Activated gamma-delta T cell (primary cell): ENCODE measurements around the gene LRMDA.

ENCODE experiments used
- DNase-seq: peaks from one replicate; lab custom pipeline; 2025; lab: John Stamatoyannopoulos, UW
- total RNA-seq, 2 donors: gene quantifications; one replicate each; lab custom pipeline; 2026; lab: John Stamatoyannopoulos, UW

LRMDA gene
- total RNA-seq, result 0 to 0.52 reads per million in 2 donors

DNA sequence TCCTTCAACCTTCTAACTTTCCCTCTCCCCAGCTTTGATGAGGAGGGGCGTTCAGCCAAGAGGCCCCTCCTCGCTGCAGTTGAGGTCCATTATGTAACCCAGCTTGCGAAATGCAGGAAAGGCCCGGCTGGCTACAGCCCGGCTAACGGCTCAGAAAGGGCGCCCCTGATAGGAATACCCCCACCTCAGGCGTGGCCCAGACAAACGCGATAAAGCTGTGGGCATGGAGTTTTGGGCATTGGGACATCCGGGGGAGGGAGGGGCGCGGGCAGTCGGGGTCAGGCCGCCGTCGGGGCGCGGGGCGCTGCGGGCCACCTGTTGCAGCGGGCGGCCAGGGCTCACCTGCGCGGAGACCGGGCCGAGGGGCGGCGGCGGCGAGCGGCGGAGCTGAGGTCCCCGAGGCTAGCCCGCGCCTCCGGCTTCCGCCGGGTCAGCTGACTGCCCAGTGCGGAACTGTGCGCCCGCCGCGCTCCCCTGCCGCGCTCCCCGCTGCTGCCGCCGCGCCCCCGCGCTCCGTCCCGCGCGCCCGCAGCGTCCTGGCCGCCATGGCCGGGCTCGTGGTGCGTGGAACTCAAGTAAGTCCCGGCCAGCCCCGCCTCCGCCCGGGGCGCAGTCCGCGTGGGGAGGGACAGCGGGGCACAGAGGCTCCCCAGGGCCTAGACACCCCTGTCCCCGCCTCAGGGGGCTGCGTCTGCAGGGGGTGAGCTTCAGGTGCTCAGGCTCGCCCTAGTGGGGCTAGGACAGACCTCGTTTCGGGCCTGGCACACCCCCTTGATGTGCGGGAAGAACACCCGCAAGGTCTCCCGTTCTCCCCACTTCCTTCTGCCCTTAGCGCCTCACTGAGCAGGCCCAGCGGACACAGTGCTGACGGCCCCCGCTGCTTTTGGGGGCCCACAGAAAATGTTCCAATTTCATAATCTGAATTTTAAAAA is at the start of gene LRMDA:
LRMDA (plus strand) TSS at position 445 of the 932 bp plus-strand sequence.
- no peak for DNase-seq

DNA sequence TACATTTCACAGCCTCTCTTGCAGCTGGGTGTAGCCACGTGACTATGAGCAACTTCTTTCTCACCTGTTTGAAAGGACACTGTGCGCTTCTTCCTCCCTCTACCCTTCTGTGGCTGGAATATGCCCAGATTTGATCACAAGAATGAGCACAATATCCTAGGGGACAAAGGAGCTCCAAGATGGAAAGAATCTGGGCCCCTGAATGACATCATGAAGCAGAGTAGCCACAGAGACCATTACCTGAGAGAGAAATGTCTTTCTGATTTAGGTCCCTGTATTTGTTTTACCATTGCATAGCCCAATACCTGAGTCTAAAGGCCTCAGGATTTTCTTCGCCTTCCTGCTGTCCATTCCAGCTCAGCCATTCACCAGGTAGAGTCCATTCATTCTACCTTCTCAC is 45.3 kb upstream of the LRMDA start:
- DNase-seq, result no peak

DNA sequence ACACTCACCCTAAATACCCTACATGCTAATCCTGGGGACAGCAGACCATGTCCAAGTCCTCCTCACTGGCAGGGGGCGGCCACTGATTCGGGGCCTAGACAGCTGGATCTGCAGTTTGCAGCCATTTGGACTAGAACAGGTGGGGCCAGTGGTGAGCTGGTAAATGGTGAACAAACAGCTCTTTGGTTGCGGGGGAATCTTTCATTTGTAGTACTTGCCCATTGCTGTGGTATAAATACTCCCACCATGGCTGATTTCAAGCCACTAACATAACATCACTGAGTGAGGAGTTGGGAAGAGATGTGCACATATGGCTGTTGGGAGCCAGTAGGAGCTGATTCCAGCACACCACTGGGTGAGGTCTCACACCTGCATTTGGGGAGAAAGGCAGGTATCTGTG is 43.3 kb upstream of the LRMDA start:
- no peak for DNase-seq

DNA sequence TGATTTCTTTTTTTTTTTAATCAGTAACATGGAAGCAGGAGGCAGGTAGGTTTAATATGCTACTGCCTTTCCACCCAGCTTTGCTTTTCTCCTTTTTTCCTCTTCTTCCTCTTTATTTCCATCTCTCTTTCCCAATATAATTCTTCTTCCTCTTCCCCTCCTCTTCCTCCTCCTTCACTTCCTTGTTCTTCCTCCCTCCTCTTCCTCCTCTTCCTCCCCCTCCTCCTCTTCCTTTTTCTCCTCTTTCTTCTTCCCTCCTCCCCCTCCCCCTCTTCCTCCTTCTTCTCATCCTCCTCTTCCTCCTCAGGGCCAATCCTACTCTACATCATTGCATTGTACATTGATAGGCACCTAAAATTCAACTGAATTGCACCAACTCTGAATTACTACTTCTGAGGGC is 41.2 kb upstream of the LRMDA start:
- DNase-seq, result no peak

DNA sequence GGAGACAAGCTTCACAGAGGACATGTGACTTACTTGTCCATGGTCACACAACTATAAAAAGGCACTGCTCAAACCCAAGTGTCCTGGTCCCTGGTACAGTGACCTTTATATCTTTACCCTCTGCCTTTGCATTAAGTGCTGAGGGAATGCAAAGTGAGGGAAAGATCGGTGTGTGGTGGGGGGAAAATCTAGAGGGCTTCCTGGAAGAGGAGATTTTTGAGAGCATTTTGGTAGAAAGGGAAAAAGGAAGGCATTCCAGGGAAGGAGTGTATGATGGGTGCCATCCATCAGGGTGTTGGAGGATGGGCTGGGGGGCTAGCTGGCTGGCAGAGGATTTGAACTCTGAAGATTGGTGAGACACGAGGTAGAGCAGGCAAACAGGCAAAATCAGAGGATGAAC is 39.2 kb upstream of the LRMDA start:
- DNase-seq, result no peak

DNA sequence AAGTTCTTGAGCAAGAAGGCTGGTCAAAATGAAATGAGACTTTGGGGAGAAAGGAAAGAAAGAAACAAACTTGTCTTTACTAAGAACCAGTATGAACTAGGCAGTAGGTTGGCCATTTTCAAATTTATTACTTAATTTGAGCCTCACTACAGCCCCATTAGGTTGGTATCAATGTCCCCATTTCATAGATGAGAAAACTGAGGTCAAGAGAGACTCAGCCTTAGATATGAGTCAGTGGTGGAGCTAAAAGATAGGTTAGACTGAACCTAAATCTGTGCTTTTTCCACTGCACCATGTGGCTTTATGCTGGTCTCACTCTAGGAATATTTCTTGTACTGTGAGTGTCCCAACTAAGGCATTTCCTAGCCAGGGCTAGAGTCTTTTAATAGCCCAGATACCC is 38.7 kb upstream of the LRMDA start:
- no peak for DNase-seq

DNA sequence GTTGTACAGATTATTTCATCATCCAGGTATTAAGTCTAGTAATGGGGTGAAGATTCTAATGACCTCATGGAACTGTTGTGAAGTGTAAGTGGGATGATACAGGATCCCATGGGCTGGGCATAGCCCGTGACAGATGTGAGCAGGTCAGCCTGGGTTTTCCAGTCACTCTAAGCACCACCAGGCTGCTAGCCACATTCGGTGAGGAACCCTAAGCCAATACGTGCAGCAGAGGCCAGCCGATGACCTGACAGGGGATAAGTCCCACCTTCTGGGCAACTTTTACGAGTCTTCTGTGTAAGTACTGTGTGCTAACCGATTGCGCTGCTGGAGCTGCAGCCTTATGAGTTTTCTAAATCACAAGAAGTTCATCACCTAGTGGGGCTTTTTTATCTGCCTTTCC is 37.2 kb upstream of the LRMDA start:
- DNase-seq, result no peak

DNA sequence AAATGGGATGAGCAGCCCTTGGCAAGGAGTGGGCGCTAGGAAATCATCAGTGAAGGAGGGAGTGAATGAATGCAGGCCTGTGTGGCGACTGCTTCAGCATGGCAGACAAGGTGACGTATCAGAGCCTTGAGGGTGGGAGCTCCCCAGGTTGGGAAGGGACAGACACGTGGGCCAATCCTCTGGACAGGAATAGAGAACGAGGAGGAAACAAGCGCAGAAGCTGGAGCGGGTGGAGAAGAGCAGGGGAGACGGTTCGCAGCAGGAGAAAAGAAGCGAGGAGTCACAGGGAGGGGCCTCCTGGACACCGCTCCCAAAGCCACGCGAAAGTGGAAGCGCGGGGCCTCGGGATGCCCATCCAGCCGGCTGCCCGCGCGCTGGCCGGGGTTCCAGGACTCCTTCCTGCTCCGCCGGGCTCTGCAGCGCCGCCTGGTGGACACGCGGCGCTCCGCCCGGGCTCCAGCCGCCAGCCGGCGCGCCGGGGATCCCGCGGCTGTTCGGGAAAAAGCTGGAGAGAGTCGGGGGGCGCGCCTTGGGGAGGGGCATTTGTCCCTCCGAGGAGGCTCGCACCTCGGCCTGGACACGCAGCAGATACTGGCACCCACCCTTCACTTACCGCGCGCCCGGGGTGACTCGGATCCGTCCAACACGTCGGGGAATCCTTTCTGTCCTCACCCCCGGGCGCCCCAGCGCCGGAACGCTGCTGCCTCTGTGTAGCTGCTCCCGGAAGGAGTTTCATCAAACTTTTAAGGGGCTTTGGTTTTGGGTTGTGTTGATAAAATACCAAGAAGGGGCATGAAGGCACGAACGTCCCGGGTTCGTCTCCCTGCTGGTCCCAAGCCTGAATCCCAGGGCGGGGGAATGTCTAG is 36.1 kb upstream of the LRMDA start:
- no peak for DNase-seq

DNA sequence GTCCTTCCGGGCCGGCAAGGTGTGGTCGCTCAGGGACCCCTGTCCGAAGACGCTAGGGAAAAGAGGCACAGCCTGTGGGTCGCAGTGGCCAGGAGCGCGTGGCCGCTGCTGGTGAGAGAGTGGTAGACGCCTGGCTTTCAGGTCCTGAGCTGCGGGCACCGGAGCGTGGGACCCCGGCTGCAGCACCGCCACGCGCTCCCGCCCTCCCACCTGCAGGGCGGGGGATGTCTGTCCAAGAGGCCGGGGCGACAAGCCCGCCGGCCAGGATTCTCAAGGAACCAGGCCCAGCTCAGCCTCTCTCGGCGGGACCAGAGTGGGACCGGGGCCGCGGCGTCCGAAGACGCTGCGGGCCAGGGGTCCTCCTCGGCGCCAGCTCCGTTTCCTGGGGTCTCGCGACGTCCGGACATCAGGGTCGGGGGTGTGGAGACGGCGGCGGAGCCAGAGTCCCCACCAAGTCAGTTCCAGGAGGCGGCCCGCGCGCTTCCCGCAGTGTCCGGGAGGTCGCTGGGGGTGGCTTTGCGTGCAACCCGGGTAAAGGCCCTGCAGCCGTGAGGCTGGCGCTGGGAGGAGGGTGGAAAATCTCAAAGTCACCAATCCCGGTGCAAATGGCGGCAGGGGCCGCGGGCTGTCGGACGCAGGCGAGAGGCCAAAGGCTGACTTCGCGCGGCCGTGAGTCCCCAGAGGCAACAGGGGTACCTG is 35.3 kb upstream of the LRMDA start:
- DNase-seq, result no peak

DNA sequence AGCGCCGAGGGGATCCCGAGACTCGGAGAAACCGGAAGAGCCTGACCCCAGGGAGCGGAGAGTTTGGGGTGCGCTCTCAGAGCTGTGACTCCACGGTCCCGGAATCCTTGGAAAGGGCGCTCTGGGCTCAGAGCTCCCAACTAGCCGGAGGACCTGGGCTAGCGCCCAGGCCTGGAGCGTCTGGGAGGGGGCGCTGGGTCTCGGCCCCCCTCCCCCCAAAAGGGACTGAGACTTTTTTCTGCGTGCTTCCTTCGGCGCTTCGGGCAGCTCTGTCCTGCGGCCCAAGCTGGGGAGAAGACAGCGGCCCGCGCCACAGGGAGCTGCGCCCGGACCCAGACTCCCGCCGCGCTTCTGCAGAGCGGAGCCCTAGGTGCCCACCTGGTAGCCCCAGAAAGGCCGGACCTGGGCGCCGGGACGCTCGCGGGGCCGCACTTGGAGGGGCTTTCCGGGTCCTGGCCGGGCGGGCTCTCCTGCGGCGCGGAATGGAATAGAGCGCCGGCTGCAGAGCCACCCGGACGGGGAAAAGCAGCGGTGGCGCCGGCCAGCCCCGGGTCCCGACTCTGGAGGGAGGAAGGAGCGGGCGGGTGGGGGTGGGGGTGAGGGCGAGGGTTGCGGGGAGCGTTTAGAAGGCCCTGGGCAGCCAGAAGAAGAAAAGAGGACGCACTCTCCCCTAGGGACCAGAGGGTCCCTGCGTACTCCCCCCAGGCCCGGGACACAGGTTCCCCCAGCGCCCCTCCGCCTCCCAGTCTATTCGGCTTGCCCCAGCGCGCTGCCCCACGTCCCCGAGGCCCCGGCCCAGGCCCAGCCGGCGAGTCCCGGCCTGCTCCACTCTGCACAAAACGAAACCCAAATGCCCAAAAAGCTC is 34.6 kb upstream of the LRMDA start:
- no peak for DNase-seq

DNA sequence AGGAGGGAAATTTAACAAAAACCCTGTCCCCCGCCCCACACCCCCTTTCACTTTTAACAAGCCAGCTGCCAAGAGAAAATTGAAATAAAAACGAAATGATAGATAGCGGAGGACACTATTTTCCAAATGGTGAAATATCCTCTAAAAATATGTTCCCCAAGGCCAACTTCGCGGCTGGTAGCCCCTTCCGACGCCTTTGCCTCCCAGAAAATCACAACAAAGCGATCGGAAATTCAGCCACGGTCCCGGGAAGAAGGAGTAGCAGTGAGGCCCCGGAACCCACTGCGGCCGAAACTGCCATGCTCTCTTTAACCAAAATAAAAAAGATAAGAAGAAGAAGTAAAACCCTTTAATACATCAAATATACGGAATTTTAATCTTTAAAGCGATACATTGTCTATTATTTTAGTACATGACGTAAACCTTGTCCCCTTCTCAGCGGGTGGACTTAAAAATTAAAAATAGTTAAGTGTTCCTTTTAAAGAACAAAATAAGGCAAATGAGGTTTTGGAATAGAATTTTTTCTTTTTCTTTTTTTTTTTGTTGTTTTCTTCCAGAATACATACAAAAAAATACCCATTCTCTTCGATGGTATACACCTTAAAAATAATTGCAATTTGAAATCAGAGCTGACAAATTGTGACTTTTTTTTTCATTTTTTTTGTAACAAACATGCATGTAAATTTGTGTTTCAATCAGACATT is 33.8 kb upstream of the LRMDA start:
- no peak for DNase-seq

DNA sequence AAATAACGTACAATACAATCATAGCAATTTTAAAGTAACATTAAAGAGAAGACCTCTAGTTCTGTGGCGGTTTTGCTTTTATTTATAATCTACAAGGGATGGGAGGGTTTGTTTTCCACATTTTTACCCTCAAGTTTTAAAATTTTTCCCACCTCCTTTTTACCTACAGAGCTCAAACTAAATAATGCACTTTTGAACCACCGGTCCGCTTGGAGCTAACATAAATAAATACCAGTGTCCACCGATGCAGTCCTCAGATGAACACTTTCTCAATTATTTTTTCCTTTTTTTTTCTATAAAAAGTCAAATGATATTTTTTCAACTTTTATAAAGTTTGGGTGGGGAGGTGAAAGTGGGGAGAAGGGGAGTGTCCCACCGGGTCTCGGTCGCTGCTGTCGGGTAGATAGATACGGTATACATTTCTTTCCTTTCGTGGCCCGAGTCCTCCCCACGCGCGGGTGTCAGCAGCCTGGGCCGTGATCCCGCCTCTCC is 33.2 kb upstream of the LRMDA start:
- no peak for DNase-seq

DNA sequence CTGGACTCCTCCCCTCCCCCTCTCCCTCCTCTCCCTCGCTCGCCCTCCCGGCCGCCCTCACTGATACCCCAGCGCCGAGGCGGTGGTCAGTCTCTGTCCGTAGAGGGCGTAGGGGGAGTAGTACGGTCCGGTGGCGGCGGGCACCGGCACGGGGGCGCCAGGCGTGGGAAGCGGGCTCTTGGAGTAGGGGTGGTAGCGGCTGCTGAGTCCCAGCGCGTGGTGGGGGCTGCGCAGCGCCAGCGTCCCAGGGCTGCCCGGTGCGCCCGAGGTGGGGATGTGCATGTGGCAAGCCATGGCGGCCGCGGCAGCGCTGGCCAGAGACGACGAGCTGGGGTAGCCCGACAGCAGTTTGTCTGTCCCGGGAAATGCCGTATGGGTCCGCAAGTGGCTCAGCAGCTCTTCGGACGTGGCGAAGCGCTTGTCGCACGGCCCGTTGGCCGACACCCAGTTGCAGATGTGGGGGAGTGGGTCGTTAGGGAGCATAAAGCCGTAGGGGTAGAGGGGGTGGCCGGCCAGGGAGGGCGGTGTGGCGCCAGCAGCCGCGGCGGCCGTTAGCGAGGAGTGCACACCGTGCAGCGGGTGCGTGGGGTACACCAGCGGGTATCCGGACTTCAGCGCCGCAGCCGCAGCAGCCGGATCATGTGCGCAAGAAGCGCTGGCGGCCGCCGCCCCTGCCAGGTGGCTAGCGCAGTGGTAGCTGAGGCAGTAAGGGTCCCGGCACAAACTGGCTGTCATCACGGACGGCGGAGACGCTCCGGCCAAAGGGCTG is 32.5 kb upstream of the LRMDA start:
- no peak for DNase-seq

DNA sequence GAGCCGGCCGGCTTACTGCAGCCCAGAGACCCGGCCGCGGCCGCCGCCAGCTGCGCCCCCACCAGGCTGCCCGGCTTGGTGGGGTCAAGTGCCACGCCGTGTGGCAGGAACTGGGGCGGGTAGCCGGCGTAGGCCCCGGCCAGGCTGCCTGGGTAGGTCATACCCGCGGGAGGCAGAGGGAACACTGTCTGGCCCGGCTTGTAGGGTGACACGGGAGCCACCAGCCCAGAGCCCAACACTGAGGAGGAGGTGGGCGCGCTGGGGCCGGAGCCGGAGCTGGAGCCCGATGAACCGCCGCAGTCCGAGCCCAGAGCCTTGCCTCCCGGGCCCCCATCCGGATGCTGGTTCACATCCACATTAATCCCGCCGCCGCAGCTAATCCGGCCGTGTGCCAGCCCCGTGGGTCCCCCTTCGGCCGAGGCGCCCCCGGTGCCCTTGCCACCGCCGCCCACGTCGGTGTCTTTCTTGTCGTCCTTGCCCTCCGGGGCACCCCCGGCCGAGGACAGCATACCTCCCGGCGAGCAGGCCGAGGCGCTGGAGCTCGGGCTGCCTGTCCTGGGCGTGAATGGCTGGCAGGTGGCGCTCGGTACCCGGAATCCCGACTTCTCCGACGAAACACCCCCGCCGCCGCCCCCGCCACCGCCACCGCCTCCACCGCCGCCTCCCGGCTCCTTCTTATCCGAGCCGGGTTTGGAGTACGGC is 31.8 kb upstream of the LRMDA start:
- DNase-seq, result no peak

DNA sequence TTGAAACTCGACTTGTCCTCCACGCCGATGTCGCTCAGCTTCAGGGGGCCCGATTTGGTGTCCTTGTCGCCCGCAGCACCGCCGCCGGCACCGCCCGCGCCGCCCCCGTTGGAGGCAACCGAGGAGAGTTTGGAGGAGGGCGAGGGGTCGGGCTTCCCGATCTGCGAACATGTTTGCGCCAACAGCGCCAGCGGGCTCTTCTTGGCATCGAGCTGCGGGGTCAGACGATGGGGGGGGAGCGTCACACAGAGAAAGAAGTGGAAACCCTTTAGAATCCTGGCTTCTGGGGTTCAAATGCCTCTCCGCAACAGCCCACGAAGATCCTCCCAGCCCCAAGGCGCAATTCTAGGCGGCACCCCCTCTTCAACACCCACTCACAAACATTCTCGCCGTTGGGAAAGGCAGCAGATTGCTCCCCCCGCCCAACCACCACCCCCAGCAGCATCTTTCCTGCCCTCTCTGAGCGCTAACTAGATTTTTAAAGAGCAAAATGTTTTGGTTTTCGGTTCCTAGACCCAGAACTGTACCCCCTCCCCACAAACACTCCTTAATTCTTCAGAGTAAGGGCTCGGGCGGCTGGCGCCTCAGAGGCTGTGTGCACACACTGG is 31.2 kb upstream of the LRMDA start:
- no peak for DNase-seq

DNA sequence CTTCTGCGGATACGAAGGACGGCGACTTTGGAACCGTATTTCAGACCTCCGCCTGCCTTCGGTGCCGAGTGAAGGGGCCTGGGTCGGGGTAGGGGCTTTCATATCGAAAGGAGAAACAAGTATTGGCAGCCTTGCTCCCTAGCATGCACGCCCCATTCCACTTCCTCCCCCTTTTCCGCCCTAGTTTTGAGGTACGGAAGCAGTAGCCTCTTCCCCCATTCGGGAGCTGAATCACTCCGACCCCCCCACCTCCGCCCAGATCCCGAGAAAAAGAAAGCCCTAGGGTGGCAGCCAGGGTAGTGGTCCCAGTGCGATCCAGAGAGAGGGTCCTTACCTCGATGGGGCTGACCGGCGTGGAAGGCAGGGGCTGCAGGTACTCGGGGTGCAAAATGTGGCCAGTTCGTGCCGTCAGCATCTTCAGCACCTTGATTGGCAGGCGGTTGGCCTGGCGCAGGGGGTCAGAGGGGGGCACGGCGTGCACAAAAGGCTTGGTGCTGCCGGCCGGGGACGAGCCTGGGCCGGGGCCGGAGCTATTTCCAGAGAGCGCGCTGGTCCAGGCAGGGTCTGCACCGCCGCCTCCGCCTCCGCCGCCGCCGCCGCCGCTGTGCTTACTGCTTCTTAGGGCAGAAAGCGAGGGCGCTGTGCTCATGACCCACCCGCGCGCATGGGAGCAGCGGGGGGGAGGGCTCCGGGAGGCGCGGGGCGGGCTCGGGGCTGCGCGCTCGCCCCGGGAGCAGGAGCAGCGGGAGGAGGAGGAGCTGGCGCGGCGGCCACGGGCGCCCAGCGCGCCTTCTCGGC is 30.5 kb upstream of the LRMDA start:
- DNase-seq, result no peak

DNA sequence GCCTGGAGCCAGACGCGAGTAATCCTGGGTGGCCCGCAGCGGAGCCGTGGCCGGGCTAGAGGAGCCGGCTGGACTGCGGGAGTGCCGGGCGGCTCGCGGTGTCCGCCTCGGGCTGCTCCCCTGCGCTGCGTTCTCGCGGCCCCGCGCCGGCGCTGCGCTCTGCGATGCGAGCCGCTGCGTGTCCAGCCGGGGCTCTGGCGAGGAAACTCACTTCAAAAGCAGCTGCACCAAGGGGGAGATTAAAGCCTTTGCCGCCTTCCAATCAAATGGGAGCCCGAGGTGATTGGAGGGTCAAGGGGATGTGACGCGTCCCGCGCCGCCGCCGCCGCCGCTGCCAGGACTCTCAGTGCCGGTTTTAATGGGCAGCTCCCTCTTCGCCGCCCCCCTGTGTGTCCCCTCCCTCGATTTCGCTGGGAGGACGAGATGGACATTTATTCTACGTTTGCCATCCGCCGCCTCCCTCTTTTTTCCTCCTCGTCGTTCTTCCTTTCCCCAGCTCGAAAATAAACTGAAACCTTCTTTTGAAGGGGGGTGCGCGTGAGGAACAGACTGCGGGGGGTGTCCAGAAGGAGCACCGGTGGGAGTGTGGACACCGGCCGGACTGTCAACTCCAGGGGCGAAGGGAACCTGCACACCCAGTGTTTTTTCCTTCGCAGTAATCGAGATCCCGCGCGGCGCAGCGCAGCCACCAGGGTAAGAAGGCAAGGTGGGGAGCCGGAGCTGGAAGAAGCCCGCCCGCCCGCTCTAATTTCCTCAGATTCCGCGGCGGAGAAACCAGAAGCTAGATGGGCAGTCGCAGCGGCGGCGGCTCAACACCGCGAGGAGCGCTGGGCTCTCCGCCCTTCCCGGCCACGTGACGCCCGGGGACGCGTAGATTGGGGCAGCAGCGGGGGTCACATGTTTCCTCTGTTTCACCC is 29.6 kb upstream of the LRMDA start, which contains the start of gene ZNF503:
ZNF503 (minus strand) TSS at position 196 of the 917 bp plus-strand sequence. CDS start 345 bp downstream, outside the sequence.
- no peak for DNase-seq
